Small intestine (tissue), 7 donors: ENCODE results near the gene ETNK1. TPM values are rescaled to one million over a fixed set of nuclear protein-coding genes. Genes with fewer than 3 reads are reported as not detected.
A peak's percentile ranks its signal among the peaks of the same experiment; 100 is the strongest.

Source experiments
- DNase-seq, 2 donors: peaks; one replicate each; pipeline versions ENCODE4 v3.0.0 to v3.0.0-alpha.2; 2013
- FAIRE-seq: peaks from 2 replicates; lab custom pipeline; 2012; peaks lifted over from hg19 to GRCh38; lab: Jason Lieb, UNC
- H3K27ac ChIP-seq, 3 donors: one replicate each; pipeline ENCODE4 v1.5.1; 2013; ENCODE audit warnings: low read length in 2 of 3, mild to moderate bottlenecking in 2 of 3, control low read depth in 1 of 3, inconsistent platforms in 1 of 3, low read depth in 1 of 3, moderate library complexity in 1 of 3
- H3K27me3 ChIP-seq, 3 donors: one replicate each; pipeline ENCODE4 v1.6.1; 2013; ENCODE audit warnings: low read length in 3 of 3, inconsistent platforms in 1 of 3; ENCODE audit not compliant: control insufficient read depth in 3 of 3, insufficient read depth in 3 of 3
- H3K36me3 ChIP-seq, 3 donors: one replicate each; pipeline ENCODE4 v1.6.1; 2013; ENCODE audit warnings: low read length in 3 of 3, inconsistent platforms in 1 of 3, low read depth in 1 of 3, mild to moderate bottlenecking in 1 of 3, moderate library complexity in 1 of 3; ENCODE audit not compliant: control insufficient read depth in 3 of 3, insufficient read depth in 2 of 3
- H3K4me1 ChIP-seq, 3 donors: one replicate each; pipeline ENCODE4 v1.6.1; 2013; ENCODE audit warnings: low read length in 2 of 3, inconsistent platforms in 1 of 3, low read depth in 1 of 3, mild to moderate bottlenecking in 1 of 3, moderate library complexity in 1 of 3; ENCODE audit not compliant: control insufficient read depth in 3 of 3, insufficient read depth in 2 of 3
- H3K4me3 ChIP-seq, 3 donors: one replicate each; pipeline ENCODE4 v1.5.1; 2013; ENCODE audit warnings: low read length in 3 of 3, control low read depth in 1 of 3, inconsistent platforms in 1 of 3, low read depth in 1 of 3, mild to moderate bottlenecking in 1 of 3, moderate library complexity in 1 of 3
- H3K9me3 ChIP-seq, 2 donors: one replicate each; pipeline ENCODE4 v1.6.1; 2013; ENCODE audit warnings: low read depth in 1 of 2, low read length in 1 of 2; ENCODE audit not compliant: control insufficient read depth in 2 of 2, insufficient read depth in 1 of 2
- WGBS, 3 donors: extraction: QIAGEN DNeasy Blood & Tissue Kit; methylation state at CpG; one replicate each; pipeline ENCODE4 v1.1.7; 2013; 5-methylcytosine and 5-hydroxymethylcytosine counted together
- polyA plus RNA-seq, 4 donors: library from polyadenylated mRNA; stranded (reverse) in 3 of 4; unstranded in 1 of 4; fragments of 200-250 nt in 3 of 4; fragments of 120-200 nt in 1 of 4; gene quantifications; one replicate each; pipeline versions ENCODE4 v1.2.1 to v1.2.3, GENCODE V29; 2013
- donor health status: healthy with polysubstance abuse.
- donor health status: control.
- donor health status: control.
- donor health status: Bipolar disorder and iron deficiency.
- donor health status: healthy.

ETNK1 gene
- polyA plus RNA-seq, 4 donors, result 17.8 to 85.3 (median 27.3) TPM

- WGBS, 3 donors, result 57 to 83% (median 76%) methylated on average over 6 of the region's 6 CpGs
- Histone ChIP-seq H3K27me3 (no peaks in the 10 kb centered on the region), H3K4me3 (no peak overlapping the region), H3K9me3 (no peaks in the 10 kb centered on the region), H3K4me1 (peaks cover 0 to 2% (median 0%) of the 10 kb centered on the region in 3 donors), H3K36me3 (peaks cover 5 to 16% (median 12%) of the 10 kb centered on the region in 3 donors), H3K27ac (no peak overlapping the region)
- DNase-seq (peak; percentile 29 to 42), FAIRE-seq (peak; percentile 72)
These were observed 53.0 kb downstream of the ETNK1 start for GRCh38 chr12:22677781-22678574.

GRCh38 chr12:22682663-22683062, 57.7 kb downstream of the ETNK1 start:
- Histone ChIP-seq H3K27ac (no peak overlapping the region), H3K36me3 (peaks cover 5 to 11% (median 9%) of the 10 kb centered on the region in 3 donors), H3K4me3 (no peak overlapping the region), H3K9me3 (no peaks in the 10 kb centered on the region), H3K27me3 (no peaks in the 10 kb centered on the region), H3K4me1 (peaks cover 0 to 5% (median 0%) of the 10 kb centered on the region in 3 donors)
- DNase-seq (no peak), FAIRE-seq (no peak)
- 81 to 94% (median 90%) methylated on average over 2 of the region's 2 CpGs for WGBS, 3 donors

- H3K4me3 ChIP-seq, result no peak overlapping the region
- DNase-seq, result no peak
- no peaks in the 10 kb centered on the region for H3K27me3 ChIP-seq
- no peaks in the 10 kb centered on the region for H3K9me3 ChIP-seq
- H3K36me3 ChIP-seq, result peaks cover 5 to 11% (median 9%) of the 10 kb centered on the region in 3 donors
- no peak overlapping the region for H3K27ac ChIP-seq
- FAIRE-seq, result no peak
- 65 to 85% (median 81%) methylated on average over 1 of the region's 1 CpG for WGBS, 3 donors
- peaks cover 0 to 5% (median 0%) of the 10 kb centered on the region in 3 donors for H3K4me1 ChIP-seq
These were observed 58.2 kb downstream of the ETNK1 start for GRCh38 chr12:22683131-22683530.

GRCh38 chr12:22684140-22685118, 59.5 kb downstream of the ETNK1 start:
- peak; percentile 39 for FAIRE-seq

GRCh38 chr12:22686193-22686592, 61.2 kb downstream of the ETNK1 start:
- no peak overlapping the region for H3K4me3 ChIP-seq
- H3K36me3 ChIP-seq, result peaks cover 0 to 2% (median 0%) of the 10 kb centered on the region in 3 donors
- no peak overlapping the region for H3K27ac ChIP-seq
- no peaks in the 10 kb centered on the region for H3K27me3 ChIP-seq
- H3K9me3 ChIP-seq, result no peaks in the 10 kb centered on the region
- peaks cover 0 to 3% (median 0%) of the 10 kb centered on the region in 3 donors for H3K4me1 ChIP-seq
- WGBS, 3 donors, result 84 to 94% (median 87%) methylated on average over 1 of the region's 1 CpG
- DNase-seq (no peak), FAIRE-seq (no peak)

More at GRCh38 chr12:22684140-22685118, 59.5 kb downstream of the ETNK1 start:
- Histone ChIP-seq H3K9me3 (no peaks in the 10 kb centered on the region), H3K4me3 (no peak overlapping the region), H3K36me3 (peaks cover 2 to 4% (median 4%) of the 10 kb centered on the region in 3 donors), H3K27me3 (no peaks in the 10 kb centered on the region), H3K4me1 (peaks cover 0 to 3% (median 0%) of the 10 kb centered on the region in 3 donors), H3K27ac (no peak overlapping the region)
- DNase-seq, result peak; percentile 36 to 52
- 61 to 65% (median 62%) methylated on average over 5 of the region's 5 CpGs for WGBS, 3 donors

- H3K9me3 ChIP-seq, result no peaks in the 10 kb centered on the region
- H3K27ac ChIP-seq, result no peak overlapping the region
- H3K4me1 ChIP-seq, result peaks cover 0 to 3% (median 0%) of the 10 kb centered on the region in 3 donors
- 64 to 85% (median 69%) methylated on average over 5 of the region's 5 CpGs for WGBS, 3 donors
- DNase-seq (no peak), FAIRE-seq (no peak)
- H3K27me3 ChIP-seq, result no peaks in the 10 kb centered on the region
- peaks cover 0 to 2% (median 0%) of the 10 kb centered on the region in 3 donors for H3K36me3 ChIP-seq
- H3K4me3 ChIP-seq, result no peak overlapping the region
These were observed 62.5 kb downstream of the ETNK1 start for GRCh38 chr12:22687361-22688076.

- Histone ChIP-seq H3K4me1 (peaks cover 0 to 3% (median 0%) of the 10 kb centered on the region in 3 donors), H3K36me3 (peaks cover 0 to 2% (median 2%) of the 10 kb centered on the region in 3 donors), H3K4me3 (no peak overlapping the region), H3K9me3 (peaks cover 0 to 13% of the 10 kb centered on the region in 2 donors), H3K27ac (no peak overlapping the region), H3K27me3 (no peaks in the 10 kb centered on the region)
- FAIRE-seq (no peak), DNase-seq (no peak)
- 89 to 96% (median 92%) methylated on average over 2 of the region's 2 CpGs for WGBS, 3 donors
These were observed 64.9 kb downstream of the ETNK1 start for GRCh38 chr12:22689876-22690275.
